ENCODE data around the gene MYADM. TPM values are rescaled to one million over a fixed set of nuclear protein-coding genes. Genes with fewer than 3 reads are reported as not detected.

The MYADM gene
- total RNA-seq, 1 donor from 2014 or later: 80.4 TPM

- no peaks in the 10 kb centered on the region for H3K9me3 Mint-ChIP-seq (ENCODE audit: low read depth)
- TF ChIP-seq CTCF (IDR thresholded peaks at IDR 0.05; ENCODE audit: unreplicated experiment): no peak
- H3K27ac Mint-ChIP-seq: no peak overlapping the region
These were observed 29.0 kb downstream of the MYADM start for GRCh38 chr19:53896682-53897081.

GRCh38 chr19:53897459-53897858 lies 29.8 kb downstream of the MYADM start:
- no peak for DNase-seq (ENCODE audit: low spot score, unreplicated experiment)
- H3K4me1 Mint-ChIP-seq (ENCODE audit: low read depth): no peaks in the 10 kb centered on the region

More at GRCh38 chr19:53896682-53897081, 29.0 kb downstream of the MYADM start:
- H3K4me1 Mint-ChIP-seq (ENCODE audit: low read depth): no peaks in the 10 kb centered on the region
- peaks cover 66% of the 10 kb centered on the region for H3K27me3 Mint-ChIP-seq
- H3K4me3 Mint-ChIP-seq (ENCODE audit: low read depth): no peak overlapping the region
- no peaks in the 10 kb centered on the region for H3K36me3 Mint-ChIP-seq (ENCODE audit: insufficient read depth)
- DNase-seq (ENCODE audit: low spot score, unreplicated experiment): no peak

GRCh38 chr19:53898166-53898565 lies 30.5 kb downstream of the MYADM start:
- no peak for DNase-seq (ENCODE audit: low spot score, unreplicated experiment)
- H3K9me3 Mint-ChIP-seq (ENCODE audit: low read depth): no peaks in the 10 kb centered on the region
- no peak for TF ChIP-seq CTCF (IDR thresholded peaks at IDR 0.05; ENCODE audit: unreplicated experiment)
- peaks cover 59% of the 10 kb centered on the region for H3K27me3 Mint-ChIP-seq
- H3K4me1 Mint-ChIP-seq (ENCODE audit: low read depth): no peaks in the 10 kb centered on the region
- no peaks in the 10 kb centered on the region for H3K36me3 Mint-ChIP-seq (ENCODE audit: insufficient read depth)
- H3K4me3 Mint-ChIP-seq (ENCODE audit: low read depth): no peak overlapping the region
- H3K27ac Mint-ChIP-seq: no peak overlapping the region

More at GRCh38 chr19:53897459-53897858, 29.8 kb downstream of the MYADM start:
- peaks cover 61% of the 10 kb centered on the region for H3K27me3 Mint-ChIP-seq
- H3K4me3 Mint-ChIP-seq (ENCODE audit: low read depth): no peak overlapping the region
- TF ChIP-seq CTCF (IDR thresholded peaks at IDR 0.05; ENCODE audit: unreplicated experiment): no peak
- H3K36me3 Mint-ChIP-seq (ENCODE audit: insufficient read depth): no peaks in the 10 kb centered on the region
- no peak overlapping the region for H3K27ac Mint-ChIP-seq
- H3K9me3 Mint-ChIP-seq (ENCODE audit: low read depth): no peaks in the 10 kb centered on the region

GRCh38 chr19:53898636-53899341 lies 31.1 kb downstream of the MYADM start:
- DNase-seq (ENCODE audit: low spot score, unreplicated experiment): no peak
- no peaks in the 10 kb centered on the region for H3K4me1 Mint-ChIP-seq (ENCODE audit: low read depth)
- no peak overlapping the region for H3K4me3 Mint-ChIP-seq (ENCODE audit: low read depth)
- TF ChIP-seq CTCF (IDR thresholded peaks at IDR 0.05; ENCODE audit: unreplicated experiment): no peak
- H3K27ac Mint-ChIP-seq: no peak overlapping the region
- no peaks in the 10 kb centered on the region for H3K36me3 Mint-ChIP-seq (ENCODE audit: insufficient read depth)
- no peaks in the 10 kb centered on the region for H3K9me3 Mint-ChIP-seq (ENCODE audit: low read depth)
- H3K27me3 Mint-ChIP-seq: peaks cover 60% of the 10 kb centered on the region

GRCh38 chr19:53900191-53900860 lies 32.6 kb downstream of the MYADM start:
- H3K4me3 Mint-ChIP-seq (ENCODE audit: low read depth): no peak overlapping the region
- H3K9me3 Mint-ChIP-seq (ENCODE audit: low read depth): no peaks in the 10 kb centered on the region
- TF ChIP-seq CTCF (IDR thresholded peaks at IDR 0.05; ENCODE audit: unreplicated experiment): no peak
- DNase-seq (ENCODE audit: low spot score, unreplicated experiment): no peak
- no peak overlapping the region for H3K27ac Mint-ChIP-seq
- no peaks in the 10 kb centered on the region for H3K36me3 Mint-ChIP-seq (ENCODE audit: insufficient read depth)
- H3K4me1 Mint-ChIP-seq (ENCODE audit: low read depth): no peaks in the 10 kb centered on the region
- peaks cover 68% of the 10 kb centered on the region for H3K27me3 Mint-ChIP-seq

Data from progenitor cell of endocrine pancreas (in vitro differentiated cells).